Fibroblast of skin of right quadriceps (primary cell): Measurements from ENCODE around the gene UXS1.
"Not testable (repeated sequence)": the region's sequence is repeated elsewhere in the genome, so short reads cannot be mapped to it uniquely, and the experiment has no call there.

ENCODE experiments used
- DNase-seq: peaks from one replicate; pipeline ENCODE4 v3.0.0-alpha.2; 2013

The UXS1 gene

DNA sequence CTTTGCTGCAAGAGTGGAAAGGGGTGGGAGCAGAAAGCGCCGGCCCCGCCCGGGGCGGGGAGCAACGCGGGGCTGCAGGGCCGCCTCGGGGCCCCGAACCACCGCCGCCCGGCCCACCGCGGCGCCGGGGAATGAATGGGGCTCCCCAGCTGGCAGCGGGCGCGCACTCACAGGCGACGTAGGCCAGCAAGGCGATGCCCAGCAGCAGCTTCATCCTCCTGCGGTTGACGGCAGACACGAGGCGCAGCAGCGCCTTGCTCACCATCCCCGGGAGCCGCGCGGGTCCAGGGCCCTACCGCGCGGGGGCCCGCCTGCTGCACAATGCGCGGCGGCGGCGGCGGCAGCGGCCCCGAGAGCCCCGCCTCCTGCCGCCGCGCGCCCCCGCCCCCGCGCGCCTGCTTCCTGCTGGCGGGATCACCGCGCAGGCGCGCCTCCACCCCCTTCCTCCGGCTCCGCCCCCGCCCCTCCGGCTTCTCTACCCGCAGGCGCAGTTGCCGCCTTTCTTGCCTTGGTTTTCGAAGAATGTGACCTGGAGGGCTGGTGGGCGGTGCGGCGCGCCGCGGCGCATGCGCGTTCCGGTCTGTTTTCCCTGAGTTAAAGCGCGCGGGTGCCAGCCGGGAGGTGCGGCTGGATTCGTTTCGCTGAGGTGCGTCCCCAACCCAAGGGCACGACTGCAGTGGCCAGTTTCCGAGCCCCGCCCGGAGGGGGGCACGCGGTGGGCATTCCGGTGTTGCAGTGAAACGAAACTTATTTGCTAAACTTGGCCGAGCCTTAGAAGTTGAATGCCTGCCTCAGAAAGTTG lies at the start of gene UXS1:
UXS1 (minus strand) TSS at position 325 of the 802 bp plus-strand sequence; CDS start at position 265, 60 bp downstream.
- DNase-seq: peak; percentile 97

DNA sequence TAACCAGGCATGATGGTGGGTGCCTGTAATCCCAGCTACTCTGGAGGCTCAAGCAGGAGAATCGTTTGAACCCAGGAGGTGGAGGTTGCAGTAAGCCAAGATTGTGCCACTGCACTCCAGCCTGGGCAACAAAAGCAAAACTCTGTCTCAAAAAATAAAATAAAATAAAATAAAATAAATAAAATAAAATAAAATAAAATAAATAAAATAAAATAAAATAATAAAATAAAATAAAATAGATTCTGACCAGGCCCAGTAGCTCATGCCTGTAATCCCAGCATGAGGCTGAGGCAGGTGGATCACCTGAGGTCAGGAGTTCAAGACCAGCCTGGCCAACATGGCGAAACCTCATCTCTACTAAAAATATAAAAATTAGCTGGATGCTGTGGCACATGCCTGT lies 45.4 kb upstream of the UXS1 start:
- DNase-seq: not testable (repeated sequence)

DNA sequence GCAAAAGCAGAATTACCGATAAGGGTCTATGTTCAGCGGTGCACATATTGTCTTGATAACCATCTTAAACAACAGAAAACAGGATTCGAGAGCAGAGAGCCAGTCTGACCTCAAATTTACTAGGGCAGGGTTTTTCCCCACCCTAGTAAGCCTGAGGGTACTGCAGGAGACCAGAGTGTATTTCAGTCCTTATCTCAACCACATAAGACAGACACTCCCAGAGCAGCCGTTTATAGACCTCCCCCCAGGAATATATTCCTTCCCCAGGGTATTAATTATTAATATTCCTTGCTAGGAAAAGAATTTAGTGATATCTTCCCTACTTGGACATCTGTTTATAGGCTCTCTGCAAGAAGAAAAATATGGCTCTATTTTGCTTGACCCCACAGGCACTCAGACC lies 41.3 kb upstream of the UXS1 start:
- not testable (repeated sequence) for DNase-seq

DNA sequence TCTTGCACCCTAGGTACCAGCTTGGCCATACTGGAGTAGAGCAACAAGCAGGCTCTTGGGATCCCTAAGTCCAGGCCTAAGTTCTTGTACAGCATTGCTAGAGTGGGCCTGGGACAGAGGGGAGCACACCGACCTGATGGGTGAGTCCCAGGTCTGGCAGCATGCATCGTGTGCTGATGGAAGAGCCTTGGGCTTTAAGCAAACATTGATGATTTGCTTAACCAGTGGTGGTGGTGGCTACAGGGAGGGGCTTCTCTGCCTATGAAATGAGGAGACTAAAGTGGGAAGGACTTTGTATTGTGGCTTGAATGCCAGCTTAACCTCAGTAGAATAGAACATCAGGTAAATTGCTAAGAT lies 39.2 kb upstream of the UXS1 start:
- no peak for DNase-seq

DNA sequence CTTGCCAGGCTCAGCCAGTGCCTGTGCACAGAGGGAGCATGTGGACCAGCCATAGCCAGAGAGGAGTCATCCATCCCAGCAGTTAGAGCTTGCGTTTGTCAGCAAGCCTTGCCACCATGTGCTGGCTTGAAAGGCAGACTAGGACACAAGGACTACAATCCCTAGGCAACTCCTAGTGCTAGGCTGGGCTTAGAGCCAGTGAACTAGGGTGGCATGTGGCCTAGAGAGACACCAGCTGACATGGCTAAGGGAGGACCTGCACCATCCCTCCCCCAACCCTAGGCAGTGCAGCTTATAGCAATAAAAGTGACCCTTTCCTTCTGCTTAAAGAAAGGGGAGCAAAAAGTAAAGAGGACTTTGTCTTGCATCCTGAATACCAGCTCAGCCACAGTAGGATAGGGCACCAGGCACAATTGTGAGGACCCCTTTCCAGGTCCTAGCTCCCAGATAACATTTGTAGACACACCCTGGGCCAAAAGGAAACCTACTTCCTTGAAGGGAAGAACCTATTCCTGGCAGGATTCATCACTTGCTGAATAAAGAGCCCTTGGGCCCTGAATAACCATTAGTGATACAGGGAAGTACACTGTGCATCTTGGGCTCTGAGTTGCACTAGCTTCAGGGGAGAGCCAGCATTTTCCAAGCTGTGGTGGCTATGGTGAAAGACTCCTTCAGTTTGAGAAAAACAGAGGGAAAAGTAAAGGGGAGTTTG lies 38.7 kb upstream of the UXS1 start:
- no peak for DNase-seq

DNA sequence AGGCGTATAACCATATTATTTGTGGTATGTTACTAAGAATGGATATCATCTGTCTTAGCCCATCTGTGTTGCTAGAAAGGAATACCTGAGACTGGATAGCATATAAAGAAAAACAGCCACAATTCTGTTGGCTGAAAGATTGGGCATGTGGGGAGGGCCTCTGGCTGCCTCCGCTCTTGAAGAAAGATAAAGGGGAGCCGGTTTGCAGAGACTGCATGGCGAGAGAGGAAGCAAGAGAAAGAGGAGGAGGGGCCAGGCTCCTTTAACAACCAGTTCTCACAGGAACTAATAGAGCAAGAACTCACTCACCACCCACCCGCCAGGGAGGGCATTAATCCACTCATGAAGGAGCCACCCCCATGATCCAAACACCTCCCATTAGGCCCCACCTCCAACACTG lies 29.2 kb upstream of the UXS1 start:
- DNase-seq: no peak

DNA sequence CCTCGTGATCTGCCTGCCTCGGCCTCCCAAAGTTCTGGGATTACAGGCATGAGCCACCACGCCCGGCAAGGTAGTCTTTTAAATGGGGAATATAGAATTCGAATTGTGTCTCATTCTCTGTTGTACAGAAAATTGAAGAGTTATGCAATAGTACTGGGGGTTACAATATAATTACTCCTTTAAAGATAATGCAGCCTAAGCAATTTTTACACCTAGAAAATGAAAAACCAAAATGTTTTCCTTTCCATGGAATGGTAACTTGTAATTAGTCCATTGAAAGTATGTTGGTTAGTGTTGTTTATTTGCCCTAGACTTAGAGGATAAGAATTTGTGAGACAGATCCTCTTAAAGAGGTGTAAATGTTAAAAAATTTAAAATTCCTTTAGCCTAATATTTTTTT lies 28.0 kb upstream of the UXS1 start:
- not testable (repeated sequence) for DNase-seq

DNA sequence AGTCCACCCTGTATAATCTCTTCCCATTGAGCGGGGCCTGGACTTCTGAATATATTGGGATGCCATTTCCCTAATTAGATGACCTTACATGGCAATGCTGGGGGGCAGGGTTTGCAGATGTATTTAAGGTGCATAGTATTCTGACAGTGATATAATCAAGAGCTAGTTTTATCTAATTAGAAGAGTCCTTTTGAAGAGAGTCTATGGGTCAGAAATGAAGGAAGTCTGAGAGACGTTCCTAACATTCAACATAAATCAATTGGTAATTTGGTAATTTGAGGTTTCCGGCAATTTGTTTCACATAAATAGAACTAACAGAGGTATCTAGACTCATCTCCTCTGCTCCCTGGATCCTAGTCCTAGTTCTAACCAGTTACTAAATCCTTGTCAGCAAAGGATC lies 25.7 kb upstream of the UXS1 start:
- DNase-seq: no peak

DNA sequence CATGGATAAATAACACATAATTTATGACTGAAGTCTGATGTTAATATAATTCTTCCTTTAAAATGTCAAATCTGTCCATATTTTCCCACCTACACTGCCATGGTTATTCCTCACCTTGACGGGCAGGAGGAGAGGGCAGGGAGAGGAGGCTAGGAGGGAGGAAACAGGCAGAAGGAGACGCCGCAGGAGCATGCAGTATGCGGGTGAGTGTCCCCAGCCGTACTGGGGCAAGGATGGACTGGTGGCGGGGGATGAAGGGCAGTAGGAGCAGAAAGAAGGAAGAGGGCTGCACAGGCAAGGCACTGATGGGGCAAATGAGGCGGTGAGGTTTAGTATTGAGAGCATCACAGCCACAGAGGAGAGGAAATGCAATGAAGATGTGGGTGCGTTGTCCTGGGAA lies 25.1 kb upstream of the UXS1 start:
- not testable (repeated sequence) for DNase-seq

GRCh38 chr2:106208874-106209273 lies 14.8 kb upstream of the UXS1 start:
- DNase-seq: no peak

DNA sequence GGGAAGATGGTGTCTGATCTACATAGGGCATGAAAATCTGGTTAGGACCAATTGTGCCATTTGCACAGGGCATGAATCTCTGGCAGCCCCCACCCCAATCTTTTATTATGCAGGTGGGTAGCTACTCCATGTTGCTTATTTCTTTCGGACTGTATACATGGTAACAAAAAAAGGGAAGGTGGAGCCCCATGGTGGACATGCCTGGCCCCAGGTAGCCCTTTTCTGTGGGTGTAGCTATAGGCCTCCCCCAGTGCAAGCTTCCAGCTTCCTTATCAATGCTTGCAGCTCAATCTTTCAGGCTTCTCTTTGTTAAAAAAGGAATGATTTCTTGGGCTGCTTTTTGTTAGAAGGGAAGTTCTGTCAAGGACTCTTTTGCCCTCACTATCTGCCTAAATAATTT lies 14.3 kb upstream of the UXS1 start:
- DNase-seq: no peak

DNA sequence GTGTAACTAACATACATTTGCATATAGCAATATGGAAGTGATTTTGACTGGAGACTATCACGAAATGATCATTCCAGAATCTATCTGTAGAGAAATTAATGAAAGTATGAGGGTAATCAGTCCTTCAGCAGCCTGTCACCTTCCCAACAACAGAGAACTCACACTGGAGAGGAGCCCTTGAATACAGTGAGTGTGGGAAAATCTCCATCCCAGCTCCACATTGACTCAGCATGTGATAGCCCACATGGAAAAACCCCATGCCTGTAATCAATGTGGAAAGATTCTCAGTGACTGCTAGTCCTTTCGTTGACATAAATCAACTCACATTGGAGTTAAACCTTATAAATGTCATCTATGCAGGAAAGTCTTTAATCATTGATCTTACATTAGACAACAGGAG lies 13.1 kb upstream of the UXS1 start:
- no peak for DNase-seq

- no peak for DNase-seq
Measured at GRCh38 chr2:106205488-106205887, 11.4 kb upstream of the UXS1 start.

DNA sequence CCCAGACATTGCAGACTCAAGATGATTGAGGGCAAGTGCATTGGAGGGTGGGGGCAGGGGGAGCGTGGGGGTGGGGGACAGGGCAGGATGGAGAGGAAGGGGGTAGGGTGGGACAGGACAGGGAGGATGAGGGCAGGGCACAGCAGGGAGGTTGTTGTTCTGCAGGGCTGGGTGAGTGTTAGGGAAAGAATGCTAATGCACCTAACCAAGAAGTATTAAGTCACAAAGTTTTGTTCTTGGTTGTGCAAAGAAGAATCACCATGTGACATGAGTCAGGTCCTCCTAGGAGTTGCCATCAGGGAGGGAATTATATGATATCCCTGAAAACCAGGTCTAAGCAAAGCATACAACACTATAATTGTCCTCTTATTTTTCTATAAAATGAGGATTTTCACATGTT lies 10.4 kb upstream of the UXS1 start:
- not testable (repeated sequence) for DNase-seq

DNA sequence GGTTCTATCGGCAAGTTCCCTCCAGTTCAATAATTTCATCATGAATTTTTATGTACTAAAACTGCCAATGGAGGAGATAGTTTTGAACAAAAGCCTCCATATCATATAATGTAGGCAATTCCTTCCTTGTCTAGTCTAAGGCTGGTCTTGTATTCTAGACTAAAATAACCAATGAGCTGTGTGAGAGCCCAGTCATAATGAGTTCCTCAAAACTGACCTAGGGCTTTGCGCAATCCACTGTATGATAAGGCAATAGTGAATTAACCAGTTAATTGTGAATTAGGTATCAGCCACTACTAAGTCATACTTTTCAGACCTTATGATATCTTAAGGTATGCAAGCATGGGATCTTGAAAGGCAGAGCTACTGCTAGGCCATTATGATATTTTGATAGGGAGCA lies 7.6 kb upstream of the UXS1 start:
- DNase-seq: no peak

DNA sequence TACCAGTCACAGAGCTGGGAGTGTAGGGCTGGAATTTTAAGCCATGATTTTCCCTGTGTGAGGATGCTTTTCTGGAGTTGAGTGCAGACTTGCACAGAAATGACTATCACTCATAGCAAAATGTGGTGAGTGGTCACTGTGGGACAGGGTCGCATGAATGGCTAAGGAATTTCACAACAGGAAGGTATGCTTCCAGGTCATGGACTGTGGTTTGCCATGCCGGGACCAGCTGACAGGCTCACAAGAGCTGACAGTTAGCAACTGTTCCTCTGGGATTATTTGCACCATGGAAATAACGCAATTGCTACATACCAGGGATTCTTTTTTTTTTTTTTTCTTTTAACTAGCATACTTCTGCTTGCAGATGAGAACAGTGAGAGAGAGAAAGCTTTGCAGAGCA lies 3.8 kb upstream of the UXS1 start:
- DNase-seq: peak; percentile 95

GRCh38 chr2:106195981-106196380 lies 1.9 kb upstream of the UXS1 start:
- no peak for DNase-seq

DNA sequence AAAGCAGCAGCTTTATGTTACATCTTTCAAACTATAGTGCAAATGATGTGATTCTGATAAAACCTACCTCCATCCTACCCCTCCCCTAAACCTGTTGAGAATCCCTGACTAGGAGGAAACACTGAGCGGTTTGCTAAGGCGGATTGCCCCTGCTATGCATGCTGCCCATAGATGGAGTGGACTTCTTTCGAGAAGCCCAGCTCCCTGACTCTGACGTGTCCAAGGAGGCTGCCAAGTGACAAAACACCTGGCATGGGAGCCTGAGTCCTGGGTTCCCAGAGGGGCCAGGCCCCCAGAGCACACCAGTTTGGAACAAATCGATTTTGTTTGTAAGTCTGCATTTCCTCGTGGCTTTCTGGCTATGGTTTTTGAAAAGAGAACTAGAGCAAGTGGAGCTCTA lies 1.4 kb upstream of the UXS1 start:
- DNase-seq: no peak

- DNase-seq: no peak
Measured at GRCh38 chr2:106193690-106193976, 468 bp downstream of the UXS1 start.

GRCh38 chr2:106192752-106193689 lies 1.1 kb downstream of the UXS1 start:
- peak; percentile 84 for DNase-seq

DNA sequence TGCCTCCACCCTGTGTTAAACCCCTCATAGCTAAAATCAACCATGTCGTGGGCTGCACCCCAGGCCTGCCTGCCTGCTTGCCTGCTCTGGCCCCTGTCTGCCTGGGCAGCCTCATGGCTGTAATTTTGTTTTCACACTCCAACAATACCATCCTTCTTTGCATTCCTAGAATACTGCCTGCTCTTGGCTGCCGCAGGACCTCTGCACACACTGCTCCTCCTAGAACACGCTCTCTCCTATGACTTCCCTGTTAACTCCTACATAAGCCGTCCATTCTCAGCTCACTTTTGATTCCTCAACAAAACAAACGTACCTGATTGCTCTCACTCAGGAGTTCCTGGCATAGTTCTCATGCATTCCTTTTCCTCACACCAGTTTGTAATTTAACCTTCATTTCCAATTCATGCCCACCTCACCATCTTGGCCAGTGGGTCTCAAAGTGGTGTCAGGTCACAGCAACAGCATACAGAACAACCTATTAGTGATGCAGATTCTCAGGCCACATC lies 2.5 kb downstream of the UXS1 start:
- no peak for DNase-seq

DNA sequence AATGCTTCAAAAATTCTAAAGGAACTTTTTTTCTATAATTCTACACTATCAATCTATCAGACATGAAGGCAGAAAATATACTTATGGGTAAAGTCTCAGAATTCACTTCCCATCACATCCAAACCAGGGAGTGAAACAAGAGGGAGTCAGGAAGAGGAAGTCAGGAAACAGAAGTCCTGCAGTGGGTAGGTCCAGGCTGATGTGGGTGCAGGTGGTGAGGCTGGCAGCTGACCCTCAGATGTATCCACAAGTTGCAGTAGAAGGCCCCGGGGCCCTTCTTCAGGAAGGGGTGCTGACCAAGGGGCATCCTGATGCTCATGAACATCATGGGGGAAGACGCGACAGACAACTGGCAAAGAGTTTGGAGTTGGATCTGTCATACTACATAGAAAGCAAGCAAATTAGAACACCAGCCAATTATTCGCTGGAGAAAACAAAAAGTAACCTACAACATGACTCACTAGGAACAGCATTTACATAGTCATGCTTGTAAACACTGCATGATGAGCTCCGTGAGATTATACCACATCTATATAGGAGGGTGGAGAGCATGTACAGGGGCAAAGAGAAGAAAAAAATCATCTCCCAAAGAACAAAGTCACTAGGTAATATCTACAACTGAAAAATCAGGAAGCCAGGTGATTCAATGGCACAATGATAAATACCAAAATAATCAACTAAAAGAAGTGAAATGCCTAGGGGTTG lies 4.2 kb downstream of the UXS1 start:
- DNase-seq: peak; percentile 42

DNA sequence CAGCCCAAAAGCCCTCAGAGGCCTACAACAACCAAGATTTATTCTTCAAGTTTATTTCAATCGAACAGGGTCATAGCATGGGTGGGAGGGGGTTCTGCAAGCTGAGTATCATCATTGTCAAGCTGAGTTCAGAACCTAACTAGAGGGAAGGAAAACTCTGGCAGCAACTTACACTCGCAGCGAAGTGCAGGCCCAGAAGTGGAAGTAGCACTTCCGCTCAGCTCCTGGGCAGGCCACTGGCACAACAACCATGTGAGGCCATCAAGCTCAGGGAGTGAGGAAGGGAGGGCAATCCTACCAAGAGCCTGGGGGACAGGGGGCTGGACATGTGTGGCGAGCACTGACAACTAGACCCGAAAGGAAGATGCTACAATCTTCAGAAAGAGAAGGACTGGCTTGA lies 4.8 kb downstream of the UXS1 start:
- DNase-seq: no peak
